Ovary (tissue), 3 donors: Measurements from ENCODE around the gene MEOX2.

Experiments used
- EP300 ChIP-seq: sonication (generic); formaldehyde crosslinking; IDR thresholded peaks from one replicate; pipeline ENCODE4 v1.6.1; 2017; ENCODE audit warnings: antibody characterized with exemption
- TF ChIP-seq, protein P1 (sequence below), 3 donors: fragments of 450-650 bp in 2 of 3; fragments of 200-600 bp in 1 of 3; IDR thresholded peaks; one replicate each; pipeline versions ENCODE4 v1.5.1 to v1.8.0; 2016 to 2022; ENCODE audit warnings: antibody characterized with exemption in 3 of 3, mild to moderate bottlenecking in 1 of 3
- donor health status: DM: no; HTN: no; CAD: no.

DNA sequence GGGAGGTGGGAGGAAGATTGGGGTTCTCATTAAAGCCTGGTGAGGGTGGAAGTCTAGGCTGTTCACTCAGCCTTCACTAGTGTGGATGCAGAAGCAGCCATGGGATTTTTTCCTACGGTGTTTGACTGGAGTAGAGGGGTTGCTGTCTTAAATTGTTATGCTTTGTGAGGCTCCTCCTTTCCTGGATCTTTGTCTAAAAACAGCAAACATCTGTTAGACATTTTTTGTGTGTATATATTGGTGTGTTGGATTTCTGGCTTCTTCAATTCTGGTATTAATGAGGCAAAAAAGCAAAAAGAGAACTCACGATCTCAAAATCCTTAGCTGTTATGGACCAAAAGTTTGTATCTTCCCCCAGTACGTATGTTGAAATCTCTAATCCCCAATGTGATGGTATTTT, 28.2 kb downstream of the MEOX2 start:
- no peak for TF ChIP-seq EP300
- TF ChIP-seq, protein P1, sequence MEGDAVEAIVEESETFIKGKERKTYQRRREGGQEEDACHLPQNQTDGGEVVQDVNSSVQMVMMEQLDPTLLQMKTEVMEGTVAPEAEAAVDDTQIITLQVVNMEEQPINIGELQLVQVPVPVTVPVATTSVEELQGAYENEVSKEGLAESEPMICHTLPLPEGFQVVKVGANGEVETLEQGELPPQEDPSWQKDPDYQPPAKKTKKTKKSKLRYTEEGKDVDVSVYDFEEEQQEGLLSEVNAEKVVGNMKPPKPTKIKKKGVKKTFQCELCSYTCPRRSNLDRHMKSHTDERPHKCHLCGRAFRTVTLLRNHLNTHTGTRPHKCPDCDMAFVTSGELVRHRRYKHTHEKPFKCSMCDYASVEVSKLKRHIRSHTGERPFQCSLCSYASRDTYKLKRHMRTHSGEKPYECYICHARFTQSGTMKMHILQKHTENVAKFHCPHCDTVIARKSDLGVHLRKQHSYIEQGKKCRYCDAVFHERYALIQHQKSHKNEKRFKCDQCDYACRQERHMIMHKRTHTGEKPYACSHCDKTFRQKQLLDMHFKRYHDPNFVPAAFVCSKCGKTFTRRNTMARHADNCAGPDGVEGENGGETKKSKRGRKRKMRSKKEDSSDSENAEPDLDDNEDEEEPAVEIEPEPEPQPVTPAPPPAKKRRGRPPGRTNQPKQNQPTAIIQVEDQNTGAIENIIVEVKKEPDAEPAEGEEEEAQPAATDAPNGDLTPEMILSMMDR (IDR thresholded peaks at IDR 0.05) = no peak
